ENCODE data around the gene GNG13. TPM values are rescaled to one million over a fixed set of nuclear protein-coding genes. Genes with fewer than 3 reads are reported as not detected.
"Not testable (repeated sequence)": the region's sequence is repeated elsewhere in the genome, so short reads cannot be mapped to it uniquely, and the experiment has no call there.

GNG13 gene
- total RNA-seq, 1 experiment from 2014 or later: not detected

GRCh38 chr16:754656-755055, 45.9 kb downstream of the GNG13 start:
- no peak overlapping the region for H3K18ac ChIP-seq (ENCODE audit: insufficient read length, low read depth, low read length)
- no peaks in the 10 kb centered on the region for H3K79me2 ChIP-seq (ENCODE audit: insufficient read depth, low read length)
- H2BK12ac ChIP-seq (ENCODE audit: insufficient read length, low read depth, low read length): no peak overlapping the region
- H3K27me3 ChIP-seq (ENCODE audit: insufficient read depth, low read length): no peaks in the 10 kb centered on the region
- no peak overlapping the region for H3K4me2 ChIP-seq (ENCODE audit: insufficient read depth, insufficient read length, low read length)
- Mint-ChIP-seq H3K4me1 (peaks cover 25 to 33% of the 10 kb centered on the region in 2 experiments), H3K27ac (no peak overlapping the region), H3K36me3 (ENCODE audit: insufficient read depth in 1 of 3, low read depth in 3 of 3) (no peaks in the 10 kb centered on the region), H3K4me3 (no peak overlapping the region), H3K27me3 (ENCODE audit: low read depth) (peaks cover 36% of the 10 kb centered on the region), H3K9me3 (no peaks in the 10 kb centered on the region; a peak in 1 of 5 replicates)
- no peak for DNase-seq
- no peak overlapping the region for H2AFZ ChIP-seq (ENCODE audit: low read length)
- no peak overlapping the region for H3K4ac ChIP-seq (ENCODE audit: low read depth, low read length)
- no peak overlapping the region for H3K14ac ChIP-seq (ENCODE audit: insufficient read depth, low read length)
- no peak overlapping the region for H3T11ph ChIP-seq (ENCODE audit: low read length)
- H3K9ac ChIP-seq (ENCODE audit: extremely low read depth, insufficient read length, low read length): no peak overlapping the region
- H3K27ac ChIP-seq (ENCODE audit: insufficient read length, low read depth, low read length): no peak overlapping the region
- TF ChIP-seq CTCF (conservative IDR thresholded peaks at IDR 0.05): no peak
- WGBS (ENCODE audit: extremely low coverage, insufficient read length, low lambda C conversion rate): no CpG with 5 or more reads among the region's 11 CpGs
- no peak overlapping the region for H3K23ac ChIP-seq (ENCODE audit: insufficient read length, low read depth, low read length)
- H2BK15ac ChIP-seq (ENCODE audit: low read depth, low read length): no peak overlapping the region
- H4K20me1 ChIP-seq (ENCODE audit: control insufficient read depth, insufficient read depth, insufficient read length): no peaks in the 10 kb centered on the region
- H2AK5ac ChIP-seq (ENCODE audit: insufficient read length, low read length): no peak overlapping the region
- no peak overlapping the region for H3K56ac ChIP-seq (ENCODE audit: insufficient read length, low read depth, low read length)
- no peaks in the 10 kb centered on the region for H3K9me3 ChIP-seq (ENCODE audit: control insufficient read depth, low read depth, low read length)
- no peak overlapping the region for H2BK20ac ChIP-seq (ENCODE audit: low read depth, low read length, poor library complexity, severe bottlenecking)
- H2BK5ac ChIP-seq (ENCODE audit: insufficient read length, low read length): no peak overlapping the region
- no peaks in the 10 kb centered on the region for H3K4me1 ChIP-seq (ENCODE audit: insufficient read depth, low read length)
- no peak overlapping the region for H4K91ac ChIP-seq (ENCODE audit: insufficient read length, low read depth, low read length)
- H3K79me1 ChIP-seq (ENCODE audit: insufficient read depth, low read depth, low read length, poor library complexity, severe bottlenecking): no peaks in the 10 kb centered on the region
- no peak overlapping the region for H4K5ac ChIP-seq (ENCODE audit: insufficient read length, low read depth, low read length)
- no peak overlapping the region for H4K8ac ChIP-seq (replicated peaks; ENCODE audit: insufficient read length, low read depth, low read length)
- H2BK120ac ChIP-seq (ENCODE audit: low read depth, low read length, poor library complexity, severe bottlenecking): no peak overlapping the region
- no peaks in the 10 kb centered on the region for H3K23me2 ChIP-seq (ENCODE audit: insufficient read length, low read depth, low read length, poor library complexity, severe bottlenecking)

GRCh38 chr16:754121-754607, 46.4 kb downstream of the GNG13 start:
- not testable (repeated sequence) for H2BK12ac ChIP-seq (ENCODE audit: insufficient read length, low read depth, low read length); H3K4ac ChIP-seq (ENCODE audit: low read depth, low read length); H3K9me3 ChIP-seq (ENCODE audit: control insufficient read depth, low read depth, low read length); H3T11ph ChIP-seq (ENCODE audit: low read length); H3K56ac ChIP-seq (ENCODE audit: insufficient read length, low read depth, low read length); H3K27ac ChIP-seq (ENCODE audit: insufficient read length, low read depth, low read length); H2AFZ ChIP-seq (ENCODE audit: low read length); H2AK5ac ChIP-seq (ENCODE audit: insufficient read length, low read length); H3K27me3 ChIP-seq (ENCODE audit: insufficient read depth, low read length); H3K18ac ChIP-seq (ENCODE audit: insufficient read length, low read depth, low read length); H3K4me3 Mint-ChIP-seq; H3K27ac Mint-ChIP-seq; H3K79me2 ChIP-seq (ENCODE audit: insufficient read depth, low read length); H4K91ac ChIP-seq (ENCODE audit: insufficient read length, low read depth, low read length); H3K4me1 ChIP-seq (ENCODE audit: insufficient read depth, low read length); H4K20me1 ChIP-seq (ENCODE audit: control insufficient read depth, insufficient read depth, insufficient read length); H3K36me3 Mint-ChIP-seq (ENCODE audit: insufficient read depth in 1 of 3, low read depth in 3 of 3); H3K23ac ChIP-seq (ENCODE audit: insufficient read length, low read depth, low read length); H2BK20ac ChIP-seq (ENCODE audit: low read depth, low read length, poor library complexity, severe bottlenecking); H3K9me3 Mint-ChIP-seq; DNase-seq; H2BK120ac ChIP-seq (ENCODE audit: low read depth, low read length, poor library complexity, severe bottlenecking); H3K14ac ChIP-seq (ENCODE audit: insufficient read depth, low read length); H3K79me1 ChIP-seq (ENCODE audit: insufficient read depth, low read depth, low read length, poor library complexity, severe bottlenecking); H3K4me2 ChIP-seq (ENCODE audit: insufficient read depth, insufficient read length, low read length); H2BK5ac ChIP-seq (ENCODE audit: insufficient read length, low read length); H4K5ac ChIP-seq (ENCODE audit: insufficient read length, low read depth, low read length); H3K9ac ChIP-seq (ENCODE audit: extremely low read depth, insufficient read length, low read length); H3K23me2 ChIP-seq (ENCODE audit: insufficient read length, low read depth, low read length, poor library complexity, severe bottlenecking); H2BK15ac ChIP-seq (ENCODE audit: low read depth, low read length); H4K8ac ChIP-seq (replicated peaks; ENCODE audit: insufficient read length, low read depth, low read length)
- Mint-ChIP-seq H3K27me3 (ENCODE audit: low read depth) (peaks cover 34% of the 10 kb centered on the region), H3K4me1 (peaks cover 25 to 32% of the 10 kb centered on the region in 2 experiments)
- no CpG with 5 or more reads among the region's 11 CpGs for WGBS (ENCODE audit: extremely low coverage, insufficient read length, low lambda C conversion rate)
